Fibroblast of lung (primary cell): ENCODE measurements around the gene SEMA3D. TPM values are rescaled to one million over a fixed set of nuclear protein-coding genes. Genes with fewer than 3 reads are reported as not detected.

ENCODE experiments used
- DNase-seq, 2 donors: peaks; one replicate each; pipeline versions ENCODE4 v3.0.0 to v3.0.0-alpha.2; 2010; ENCODE audit warnings: low read depth in 2 of 2
- H2AFZ ChIP-seq: 2 replicates; pipeline ENCODE4 v1.5.1; 2012; ENCODE audit warnings: low read length, control low read depth, inconsistent platforms
- H3K27ac ChIP-seq: 2 replicates; pipeline ENCODE4 v1.5.1; 2011; ENCODE audit warnings: low read length, control low read depth; ENCODE audit not compliant: insufficient read depth
- H3K27me3 ChIP-seq: 2 replicates; pipeline ENCODE4 v1.5.1; 2011; ENCODE audit warnings: mild to moderate bottlenecking, low read length; ENCODE audit not compliant: control insufficient read depth, insufficient read depth
- H3K36me3 ChIP-seq: 2 replicates; pipeline ENCODE4 v1.5.1; 2011; ENCODE audit warnings: low read length; ENCODE audit not compliant: control insufficient read depth, insufficient read depth
- H3K4me1 ChIP-seq: 2 replicates; pipeline ENCODE4 v1.5.1; 2011; ENCODE audit warnings: low read length; ENCODE audit not compliant: control insufficient read depth, insufficient read depth; ENCODE audit errors: extremely low read depth
- H3K4me2 ChIP-seq: 2 replicates; pipeline ENCODE4 v1.5.1; 2011; ENCODE audit warnings: low read length, control low read depth; ENCODE audit not compliant: insufficient read depth; ENCODE audit errors: extremely low read depth
- H3K4me3 ChIP-seq, 4 experiments: fragments of 200-600 bp in 1 of 4; sonication (generic) in 1 of 4; replicated peaks in 1 of 4; 2 replicates each; pipeline ENCODE4 v1.5.1; 2011 to 2016; ENCODE audit warnings: low read length in 4 of 4, low read depth in 3 of 4, mild to moderate bottlenecking in 3 of 4, control low read depth in 2 of 4, inconsistent platforms in 1 of 4, mixed read lengths in 1 of 4; ENCODE audit not compliant: insufficient read depth in 1 of 4; ENCODE audit errors: control extremely low read depth in 1 of 4
- H3K79me2 ChIP-seq: 2 replicates; pipeline ENCODE4 v1.5.1; 2012; ENCODE audit warnings: mild to moderate bottlenecking, low read length, inconsistent platforms; ENCODE audit not compliant: control insufficient read depth, insufficient read depth
- H3K9ac ChIP-seq: 2 replicates; pipeline ENCODE4 v1.5.1; 2011; ENCODE audit warnings: mild to moderate bottlenecking, low read length, control low read depth; ENCODE audit not compliant: insufficient read depth
- H3K9me3 ChIP-seq: 2 replicates; pipeline ENCODE4 v1.5.1; 2012; ENCODE audit warnings: low read depth, low read length; ENCODE audit not compliant: control insufficient read depth, insufficient read depth
- H4K20me1 ChIP-seq: 2 replicates; pipeline ENCODE4 v1.5.1; 2011; ENCODE audit warnings: low read length; ENCODE audit not compliant: control insufficient read depth, insufficient read depth; ENCODE audit errors: extremely low read depth
- CTCF ChIP-seq, 2 donors: IDR thresholded peaks in 1 of 2; conservative IDR thresholded peaks in 1 of 2; 1 replicate in 1 of 2; 2 replicates in 1 of 2; pipeline ENCODE4 v1.5.1; 2011 to 2012; ENCODE audit warnings: low read length in 2 of 2, control low read depth in 1 of 2, inconsistent platforms in 1 of 2, low read depth in 1 of 2, mild to moderate bottlenecking in 1 of 2
- EZH2 ChIP-seq: IDR thresholded peaks from 2 replicates; pipeline ENCODE4 v1.5.1; 2012; ENCODE audit warnings: low read length, control low read depth, mild to moderate bottlenecking; ENCODE audit errors: missing control alignments
- polyA plus RNA-seq, 2 donors: library from polyadenylated mRNA; depleted of rRNA in 1 of 2; stranded (reverse) in 1 of 2; unstranded in 1 of 2; fragments of >200 nt; gene quantifications; 2 replicates each; pipeline ENCODE4 v1.2.1, GENCODE V29; 2011 to 2012; ENCODE audit warnings: missing spikeins in 1 of 2
- total RNA-seq: library from RNA; depleted of rRNA; stranded (reverse); fragments of >200 nt; gene quantifications from 2 replicates; pipeline ENCODE4 v1.2.1, GENCODE V29; 2014

SEMA3D gene
- total and polyA plus RNA-seq, 2 donors (not counting 1 experiment from before 2014, with no cell fraction given), result 4.1 to 4.6 TPM

DNA sequence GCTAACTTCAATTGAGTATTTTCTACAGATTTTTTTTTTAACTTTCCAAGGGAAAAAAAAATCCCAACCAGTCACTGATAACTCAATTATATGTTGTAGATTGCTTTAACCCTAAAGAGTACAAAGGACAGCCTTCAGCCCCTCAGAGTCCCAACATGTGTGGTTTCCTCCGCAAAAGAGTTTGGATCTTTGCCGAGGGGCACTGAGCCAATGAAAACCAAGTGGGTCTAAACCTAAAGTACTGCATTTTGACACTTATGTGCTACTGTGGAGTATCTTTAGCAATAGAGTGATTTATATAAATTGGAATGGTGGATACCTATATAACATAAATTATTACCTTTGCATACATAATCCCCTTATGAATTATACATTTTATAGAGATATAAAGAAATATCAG lies 91.5 kb downstream of the SEMA3D start:
- no peak overlapping the region for H3K9ac ChIP-seq
- no peak overlapping the region for H3K4me3 ChIP-seq
- DNase-seq, result no peak
- no peak for TF ChIP-seq CTCF (conservative IDR thresholded peaks at IDR 0.05 in 1 of 2, IDR thresholded peaks at IDR 0.05 in 1 of 2; ENCODE audit: low read depth in 1 of 2, low read length in 2 of 2)
- TF ChIP-seq EZH2, result no peak
- no peak overlapping the region for H3K27ac ChIP-seq
- no peaks in the 10 kb centered on the region for H3K36me3 ChIP-seq
- no peak overlapping the region for H3K4me2 ChIP-seq
- no peaks in the 10 kb centered on the region for H3K79me2 ChIP-seq
- H2AFZ ChIP-seq, result no peak overlapping the region
- H3K4me1 ChIP-seq, result peaks cover 2% of the 10 kb centered on the region
- H3K9me3 ChIP-seq, result no peaks in the 10 kb centered on the region
- H4K20me1 ChIP-seq, result no peaks in the 10 kb centered on the region
- H3K27me3 ChIP-seq, result no peaks in the 10 kb centered on the region

DNA sequence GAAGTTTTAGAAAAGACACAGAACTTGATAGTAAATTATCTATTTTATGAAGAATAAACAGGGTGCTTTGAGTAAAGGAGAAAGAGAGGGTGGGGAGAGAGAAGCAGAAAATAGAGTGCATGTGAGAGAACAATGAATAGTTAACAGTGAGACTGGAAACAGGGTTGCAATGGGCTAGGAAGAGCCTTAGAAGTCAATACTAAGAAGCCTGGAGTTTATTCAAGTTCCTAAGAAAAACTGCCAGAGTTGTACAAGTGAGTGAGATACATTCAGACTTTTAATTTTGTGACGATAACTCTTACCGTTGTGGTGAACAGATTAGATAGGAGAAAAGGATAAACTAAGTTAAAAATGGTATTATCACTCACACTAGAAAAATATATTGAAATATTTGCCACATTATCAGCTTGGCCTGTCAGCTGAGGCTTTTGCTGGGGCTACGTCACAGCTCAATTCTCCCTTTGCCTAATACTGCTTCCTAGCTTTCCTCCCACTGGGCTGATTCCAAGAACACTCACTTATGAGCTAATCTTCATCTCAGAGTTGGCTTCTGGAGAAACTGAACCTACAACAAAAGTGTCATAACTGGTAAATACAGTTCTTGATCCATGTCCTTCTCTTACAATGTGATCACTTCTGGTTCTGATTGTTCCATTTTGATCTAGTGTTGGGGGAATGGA lies 92.7 kb downstream of the SEMA3D start:
- peaks cover 2% of the 10 kb centered on the region for H3K4me1 ChIP-seq
- no peak overlapping the region for H3K9ac ChIP-seq
- H3K9me3 ChIP-seq, result no peaks in the 10 kb centered on the region
- no peak overlapping the region for H3K4me2 ChIP-seq
- no peaks in the 10 kb centered on the region for H4K20me1 ChIP-seq
- no peak overlapping the region for H2AFZ ChIP-seq
- H3K27ac ChIP-seq, result no peak overlapping the region
- DNase-seq, result peak; percentile 55 to 69
- TF ChIP-seq CTCF (conservative IDR thresholded peaks at IDR 0.05 in 1 of 2, IDR thresholded peaks at IDR 0.05 in 1 of 2; ENCODE audit: low read depth in 1 of 2, low read length in 2 of 2) (no peak), EZH2 (no peak)
- H3K79me2 ChIP-seq, result no peaks in the 10 kb centered on the region
- H3K4me3 ChIP-seq, result no peak overlapping the region
- H3K27me3 ChIP-seq, result no peaks in the 10 kb centered on the region
- no peaks in the 10 kb centered on the region for H3K36me3 ChIP-seq

DNA sequence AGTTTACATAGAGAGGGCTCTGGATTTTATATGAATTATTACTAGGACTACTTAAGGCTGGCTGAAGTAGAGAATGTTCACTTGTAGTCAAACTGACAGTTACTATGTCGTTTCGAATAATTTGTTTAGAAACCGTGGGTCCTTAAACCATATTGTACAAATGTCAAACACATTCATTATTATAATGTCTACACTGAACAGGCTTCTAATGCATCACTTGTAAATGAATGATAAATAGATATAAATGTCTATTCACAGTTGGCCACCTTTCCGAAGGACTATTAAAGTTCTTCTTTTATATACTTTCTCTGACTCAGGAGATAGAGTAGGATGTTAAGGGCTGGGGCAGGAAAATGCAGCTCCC lies 95.3 kb downstream of the SEMA3D start:
- Histone ChIP-seq H3K36me3 (no peaks in the 10 kb centered on the region), H3K4me1 (peaks cover 2% of the 10 kb centered on the region), H3K9me3 (no peaks in the 10 kb centered on the region), H3K27me3 (no peaks in the 10 kb centered on the region), H3K4me2 (no peak overlapping the region), H3K79me2 (no peaks in the 10 kb centered on the region), H3K9ac (no peak overlapping the region), H3K27ac (no peak overlapping the region), H2AFZ (no peak overlapping the region), H4K20me1 (no peaks in the 10 kb centered on the region), H3K4me3 (no peak overlapping the region)
- TF ChIP-seq EZH2 (no peak), CTCF (conservative IDR thresholded peaks at IDR 0.05 in 1 of 2, IDR thresholded peaks at IDR 0.05 in 1 of 2; ENCODE audit: low read depth in 1 of 2, low read length in 2 of 2) (no peak)
- no peak for DNase-seq
